Esophagus muscularis mucosa (tissue), 3 donors: ENCODE data around the gene COPZ1.

Experiments used
- POLR2A ChIP-seq: fragments of 450-650 bp; IDR thresholded peaks from one replicate; pipeline ENCODE4 v1.6.1; 2017; ENCODE audit warnings: antibody characterized with exemption, moderate library complexity, mild to moderate bottlenecking, low read depth
- POLR2AphosphoS5 ChIP-seq, 2 donors: sonication (generic); formaldehyde crosslinking; IDR thresholded peaks; one replicate each; pipeline ENCODE4 v1.6.1; 2017; ENCODE audit warnings: antibody characterized with exemption in 2 of 2
- TF ChIP-seq, protein P1 (sequence below), 3 experiments: fragments of 200-600 bp in 2 of 3; fragments of 450-650 bp in 1 of 3; sonication (generic) in 2 of 3; IDR thresholded peaks; one replicate each; pipeline ENCODE4 v1.5.1; 2017 to 2019; ENCODE audit warnings: antibody characterized with exemption in 3 of 3, mild to moderate bottlenecking in 2 of 3, moderate library complexity in 1 of 3

DNA sequence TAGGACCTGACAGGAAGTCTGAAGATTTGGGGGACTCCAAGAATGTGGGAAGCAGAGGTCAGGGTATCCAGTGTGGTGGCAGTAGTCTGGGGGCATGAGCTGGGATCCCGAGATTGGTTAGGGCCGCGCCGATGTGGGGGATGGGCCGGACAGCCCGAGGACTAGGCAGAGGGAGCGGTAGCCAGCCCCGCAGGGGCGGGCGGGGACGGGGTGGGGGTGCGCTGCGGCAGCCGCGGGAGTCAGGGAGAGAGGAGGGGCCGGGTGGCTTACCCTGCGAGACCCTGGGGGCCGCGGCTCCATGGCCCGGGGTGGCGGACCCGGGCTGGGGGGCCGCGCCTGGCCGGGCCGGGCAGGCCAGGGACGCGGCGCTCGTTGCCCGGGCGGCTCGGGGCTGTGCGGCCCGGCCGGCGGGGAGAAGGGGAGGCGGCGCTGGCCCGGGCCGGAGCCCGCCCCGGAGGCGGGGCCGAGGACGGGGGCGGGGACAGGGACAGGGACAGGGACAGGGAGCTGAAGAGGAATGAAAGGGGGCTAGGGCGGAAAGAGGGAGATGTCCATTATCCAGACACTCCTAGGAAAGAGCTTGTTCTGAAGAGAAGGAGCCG is 54.0 kb downstream of the COPZ1 start:
- TF ChIP-seq POLR2A (no peak), POLR2AphosphoS5 (IDR thresholded peaks at IDR 0.05) (no peak)
- TF ChIP-seq, protein P1, sequence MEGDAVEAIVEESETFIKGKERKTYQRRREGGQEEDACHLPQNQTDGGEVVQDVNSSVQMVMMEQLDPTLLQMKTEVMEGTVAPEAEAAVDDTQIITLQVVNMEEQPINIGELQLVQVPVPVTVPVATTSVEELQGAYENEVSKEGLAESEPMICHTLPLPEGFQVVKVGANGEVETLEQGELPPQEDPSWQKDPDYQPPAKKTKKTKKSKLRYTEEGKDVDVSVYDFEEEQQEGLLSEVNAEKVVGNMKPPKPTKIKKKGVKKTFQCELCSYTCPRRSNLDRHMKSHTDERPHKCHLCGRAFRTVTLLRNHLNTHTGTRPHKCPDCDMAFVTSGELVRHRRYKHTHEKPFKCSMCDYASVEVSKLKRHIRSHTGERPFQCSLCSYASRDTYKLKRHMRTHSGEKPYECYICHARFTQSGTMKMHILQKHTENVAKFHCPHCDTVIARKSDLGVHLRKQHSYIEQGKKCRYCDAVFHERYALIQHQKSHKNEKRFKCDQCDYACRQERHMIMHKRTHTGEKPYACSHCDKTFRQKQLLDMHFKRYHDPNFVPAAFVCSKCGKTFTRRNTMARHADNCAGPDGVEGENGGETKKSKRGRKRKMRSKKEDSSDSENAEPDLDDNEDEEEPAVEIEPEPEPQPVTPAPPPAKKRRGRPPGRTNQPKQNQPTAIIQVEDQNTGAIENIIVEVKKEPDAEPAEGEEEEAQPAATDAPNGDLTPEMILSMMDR (IDR thresholded peaks at IDR 0.05): no peak
